ENCODE results near the gene SLC66A1.
"Not testable (repeated sequence)": the region's sequence is repeated elsewhere in the genome, so short reads cannot be mapped to it uniquely, and the experiment has no call there.

The SLC66A1 gene, protein sequence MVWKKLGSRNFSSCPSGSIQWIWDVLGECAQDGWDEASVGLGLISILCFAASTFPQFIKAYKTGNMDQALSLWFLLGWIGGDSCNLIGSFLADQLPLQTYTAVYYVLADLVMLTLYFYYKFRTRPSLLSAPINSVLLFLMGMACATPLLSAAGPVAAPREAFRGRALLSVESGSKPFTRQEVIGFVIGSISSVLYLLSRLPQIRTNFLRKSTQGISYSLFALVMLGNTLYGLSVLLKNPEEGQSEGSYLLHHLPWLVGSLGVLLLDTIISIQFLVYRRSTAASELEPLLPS

DNA sequence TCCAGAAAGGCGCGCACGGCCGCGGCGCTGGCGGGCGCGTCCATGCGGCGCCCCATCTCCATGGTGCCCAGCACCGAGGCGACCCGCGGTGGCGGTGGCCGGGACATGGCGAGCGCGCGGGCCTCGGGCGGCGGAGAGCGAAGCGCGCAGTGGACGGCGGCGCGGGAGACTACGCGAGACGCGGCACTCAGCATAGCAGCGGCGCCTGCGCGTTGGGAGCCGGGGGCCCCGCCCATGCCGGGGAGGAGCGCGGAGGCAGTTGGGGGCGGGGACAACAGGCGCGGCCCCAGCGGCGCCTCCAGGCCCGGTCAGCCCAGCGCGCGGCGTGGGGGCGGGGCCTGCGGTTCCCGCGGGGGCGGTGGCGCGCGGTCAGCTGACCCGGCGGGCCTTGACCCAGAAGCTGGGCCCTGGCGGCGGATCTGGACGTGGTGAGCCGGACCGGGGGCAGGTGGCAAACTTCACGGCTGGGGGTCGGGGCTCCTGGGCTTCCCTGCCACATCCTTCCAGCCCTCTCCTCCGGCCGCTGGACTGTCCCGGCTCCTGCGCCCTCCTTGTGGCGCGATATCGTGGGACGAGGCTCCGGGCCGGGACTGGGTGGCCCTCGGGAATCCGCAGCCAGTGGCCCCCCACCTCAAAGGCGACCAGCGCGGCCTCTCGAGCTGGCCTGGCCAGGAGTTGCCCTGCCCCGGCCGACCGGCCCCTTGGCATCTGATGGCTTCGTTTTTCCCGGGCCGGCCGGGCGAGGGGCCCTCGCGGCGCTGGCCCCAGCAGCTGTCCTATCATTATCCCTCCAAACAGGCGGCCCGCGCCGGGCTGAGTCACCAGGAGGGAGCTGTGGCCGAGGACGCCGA is at the start of gene SLC66A1, which contains the start of gene AKR7A2:
SLC66A1 (plus strand) TSS at position 396 of the 851 bp plus-strand sequence. CDS start 5,352 bp downstream, outside the sequence.
AKR7A2 (minus strand) TSS at position 214 of the 851 bp plus-strand sequence; CDS start at position 194, 20 bp downstream.
- peak; percentile 94 for DNase-seq

DNA sequence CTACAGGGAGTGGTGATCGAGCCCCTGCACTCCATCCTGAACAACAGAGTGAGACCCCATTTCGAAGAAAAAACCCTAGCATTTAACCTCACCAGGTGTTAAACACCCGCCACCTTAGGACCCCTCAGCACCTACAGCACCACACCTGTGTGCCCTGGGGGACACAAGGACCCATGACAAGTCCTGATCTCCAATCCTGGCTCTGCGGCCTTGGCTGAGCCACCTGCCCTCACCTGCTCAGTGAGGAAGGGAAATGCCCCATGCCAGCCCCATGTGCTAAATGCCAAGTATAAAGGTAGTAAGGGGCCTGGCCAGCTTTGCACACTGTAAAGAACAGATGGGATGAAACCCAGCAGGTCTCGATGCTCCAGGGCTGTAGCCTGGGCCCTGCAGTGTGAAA is 49.4 kb upstream of the SLC66A1 start:
- no peak for DNase-seq

DNA sequence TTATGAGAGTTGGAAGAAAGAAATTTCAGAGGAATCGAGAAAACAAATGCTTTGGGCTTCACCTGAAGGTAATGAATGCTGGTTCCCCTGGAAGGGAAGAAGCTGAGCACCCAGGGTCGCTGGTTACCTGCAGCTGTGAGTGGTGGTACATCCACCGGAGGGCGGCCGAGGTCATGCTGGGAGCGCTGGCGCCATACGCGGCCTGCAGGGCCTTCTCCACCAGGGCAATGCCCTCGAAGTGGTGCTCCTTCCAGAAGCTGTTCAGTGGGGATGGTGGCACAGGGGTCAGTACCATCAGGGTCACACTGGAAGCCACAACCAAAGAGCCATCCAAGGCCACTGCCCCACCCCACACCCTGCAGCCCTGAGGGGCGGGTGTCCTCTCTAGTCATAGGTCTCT is 43.7 kb upstream of the SLC66A1 start:
- no peak for DNase-seq

DNA sequence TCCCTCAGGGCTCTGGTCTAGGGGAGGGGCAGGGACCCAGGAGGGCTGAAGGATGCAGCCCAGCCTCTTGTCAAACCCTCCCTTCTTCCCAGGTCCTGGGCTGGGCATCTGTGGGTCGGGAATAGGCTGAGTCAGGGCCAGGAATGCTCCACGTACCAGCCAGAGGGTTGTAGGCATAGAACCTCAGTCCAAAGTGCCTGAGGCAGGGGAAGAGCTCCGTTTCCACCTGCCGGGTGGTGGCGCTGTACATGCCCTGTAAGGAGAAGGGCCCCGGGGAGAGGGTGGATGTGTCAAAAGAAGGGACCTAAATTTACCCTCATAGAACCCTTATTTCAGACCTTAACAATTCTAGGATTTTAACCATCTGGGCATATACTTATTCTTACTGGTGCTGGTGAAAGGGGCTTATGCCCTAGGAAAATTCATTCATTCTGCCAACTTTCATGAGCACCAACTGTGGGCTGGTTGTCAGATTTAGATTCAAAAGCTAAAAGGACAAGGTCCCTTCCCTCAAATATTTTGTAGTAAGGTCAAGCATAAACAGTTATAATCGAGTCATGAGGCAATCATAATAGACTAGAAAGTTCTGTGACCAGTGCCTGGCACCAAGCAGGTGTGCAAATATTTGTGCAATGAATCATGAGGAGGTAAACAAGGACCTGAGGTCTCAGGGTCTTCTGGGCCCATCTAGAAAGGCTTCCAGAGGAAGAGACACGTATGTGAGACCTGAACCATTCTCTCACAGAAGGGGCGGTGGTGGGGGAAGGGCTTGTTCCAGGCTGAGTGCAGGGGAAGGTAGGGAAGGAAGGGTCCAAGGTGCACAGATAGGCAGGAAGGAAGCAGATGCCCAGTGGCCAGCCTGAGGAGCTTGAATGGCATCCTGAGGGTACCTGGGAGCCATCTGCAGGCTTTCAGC is 42.4 kb upstream of the SLC66A1 start:
- not testable (repeated sequence) for DNase-seq

DNA sequence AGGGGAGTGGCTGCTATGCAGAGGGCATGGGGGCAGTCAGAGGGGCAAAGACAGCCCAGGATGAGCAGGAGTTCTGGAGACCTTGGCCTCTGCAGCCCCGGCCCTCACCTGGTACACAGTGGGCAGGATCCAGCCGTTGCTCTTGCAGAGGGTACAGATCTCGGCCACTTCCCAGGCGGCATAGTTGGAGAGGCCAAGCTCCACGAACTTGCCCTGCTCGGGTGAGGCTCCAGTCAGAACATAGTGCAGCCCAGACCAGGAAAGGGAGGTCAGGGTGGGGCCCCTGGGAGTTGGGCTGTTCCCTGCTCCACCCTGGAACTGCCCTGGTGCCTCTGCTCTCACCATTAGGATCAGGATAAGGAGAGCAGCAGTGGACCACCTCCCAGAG is 41.8 kb upstream of the SLC66A1 start:
- DNase-seq: not testable (repeated sequence)

DNA sequence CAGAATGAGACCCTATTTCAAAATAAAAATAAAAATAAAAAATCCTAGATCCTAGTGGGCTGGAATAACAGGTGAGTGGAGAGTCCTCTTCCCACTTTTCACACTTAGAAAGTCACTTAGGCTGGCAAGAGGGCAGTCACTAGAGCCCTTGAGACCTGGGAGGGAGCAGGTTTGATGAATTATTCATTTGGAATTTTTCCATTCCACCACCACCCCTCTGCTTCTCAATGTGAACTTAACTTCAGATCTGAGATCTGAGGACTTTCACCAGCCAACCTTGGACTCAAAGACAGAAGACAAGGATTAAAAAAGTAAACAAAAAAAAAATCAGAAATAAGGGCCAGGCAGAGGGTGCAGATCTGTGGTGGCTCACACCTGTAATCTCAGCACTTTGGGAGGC is 40.1 kb upstream of the SLC66A1 start:
- DNase-seq: no peak

DNA sequence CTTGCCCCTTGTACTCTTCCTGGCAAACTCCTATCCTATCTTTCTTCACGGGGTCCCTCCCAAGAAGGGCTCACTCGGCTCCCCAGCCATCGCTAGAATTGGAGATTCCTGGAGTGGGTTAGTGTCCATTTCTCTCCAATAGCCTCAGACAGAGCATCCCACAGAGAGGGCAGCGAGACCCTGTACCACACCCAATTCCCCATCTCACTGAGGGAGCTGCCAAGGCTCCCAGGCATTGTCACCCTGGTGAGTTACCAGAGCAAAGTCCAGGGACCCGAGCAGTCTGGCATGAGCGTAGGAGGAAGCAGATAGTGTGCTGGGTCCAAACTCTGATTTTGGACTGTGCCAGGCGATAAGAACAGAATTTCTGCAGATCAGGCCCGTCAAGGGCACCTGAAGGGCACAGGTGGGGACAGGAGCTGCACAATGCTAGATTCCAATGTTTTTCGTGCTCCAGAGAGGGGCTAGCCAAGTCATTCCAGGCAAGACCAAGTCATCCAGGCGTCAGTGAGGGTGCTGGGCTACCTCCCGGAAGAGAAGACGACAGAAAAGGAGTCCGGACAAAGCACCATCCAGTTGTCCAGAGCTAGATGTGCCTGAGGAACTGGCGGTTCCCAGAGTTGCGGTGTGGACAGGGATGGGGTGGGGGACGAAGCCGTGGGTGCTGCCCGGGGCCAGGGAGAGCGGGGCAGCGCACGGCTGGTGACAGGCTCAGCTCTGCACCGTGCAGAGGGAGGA is 38.9 kb upstream of the SLC66A1 start:
- no peak for DNase-seq

DNA sequence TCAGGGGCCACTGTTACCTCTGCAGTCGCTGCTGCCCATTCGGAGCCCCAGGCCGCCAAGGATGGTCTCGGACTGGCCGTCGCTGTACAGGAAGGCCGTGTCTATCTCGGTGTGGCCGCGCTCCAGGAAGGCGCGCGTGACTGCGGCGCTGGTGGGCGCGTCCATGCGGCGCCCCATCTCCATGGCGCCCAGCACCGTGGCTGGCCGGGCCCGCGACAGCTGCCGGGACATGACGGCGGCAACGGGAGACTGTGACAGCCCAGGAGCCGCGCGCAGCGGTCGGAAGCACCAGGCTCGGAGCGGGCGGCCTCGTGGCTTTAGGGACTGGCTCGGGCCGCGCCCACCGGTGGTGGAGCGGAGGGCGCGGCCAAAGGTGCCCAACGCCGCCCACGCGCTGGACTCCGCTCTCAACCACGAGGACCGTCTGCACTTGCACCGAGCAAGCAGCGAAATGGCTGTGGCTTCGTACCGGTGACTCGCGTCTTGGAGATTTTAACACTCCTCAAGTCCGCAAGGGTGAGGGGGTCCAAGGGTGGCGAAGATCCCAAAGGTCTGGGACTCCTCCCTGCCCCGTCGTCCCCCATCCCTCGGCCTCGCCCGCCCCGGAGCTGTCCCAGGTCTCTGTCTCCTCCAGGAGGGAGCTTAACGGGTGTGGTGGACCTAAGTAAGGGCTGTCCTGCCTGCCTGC is 38.1 kb upstream of the SLC66A1 start:
- DNase-seq: not testable (repeated sequence)

DNA sequence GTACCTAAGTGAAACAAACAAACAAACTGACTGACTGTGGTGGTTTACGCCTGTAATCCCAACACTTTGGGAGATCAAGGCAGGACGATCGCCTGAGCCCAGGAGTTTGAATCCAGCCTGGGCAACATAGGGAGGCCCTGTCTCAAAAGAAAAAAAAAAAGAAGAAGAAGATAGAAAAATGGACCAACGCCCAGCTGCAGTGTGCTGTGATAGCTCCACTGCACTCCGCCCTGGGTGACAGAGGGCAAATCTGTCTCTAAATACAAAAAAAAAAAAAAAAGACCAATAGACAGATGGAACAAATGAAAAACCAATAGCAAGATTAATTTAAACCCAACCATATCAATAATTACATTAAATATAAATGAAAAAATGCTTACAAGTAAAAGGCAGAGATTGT is 37.5 kb upstream of the SLC66A1 start:
- no peak for DNase-seq

DNA sequence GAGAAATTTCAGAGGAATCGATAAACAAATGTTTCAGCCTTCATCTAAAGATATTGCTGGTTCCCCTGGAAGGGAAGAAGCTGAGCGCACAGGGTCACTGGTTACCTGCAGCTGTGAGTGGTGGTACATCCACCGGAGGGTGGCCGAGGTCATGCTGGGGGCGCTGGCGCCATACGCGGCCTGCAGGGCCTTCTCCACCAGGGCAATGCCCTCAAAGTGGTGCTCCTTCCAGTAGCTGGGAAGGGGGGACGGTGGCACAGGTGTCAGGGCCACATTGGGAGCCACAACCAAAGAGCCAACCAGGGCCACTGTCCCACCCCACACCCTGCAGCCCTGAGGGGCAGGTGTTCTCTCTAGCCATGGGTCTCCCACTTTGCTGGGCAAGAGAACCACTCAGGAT is 28.2 kb upstream of the SLC66A1 start:
- DNase-seq: no peak

DNA sequence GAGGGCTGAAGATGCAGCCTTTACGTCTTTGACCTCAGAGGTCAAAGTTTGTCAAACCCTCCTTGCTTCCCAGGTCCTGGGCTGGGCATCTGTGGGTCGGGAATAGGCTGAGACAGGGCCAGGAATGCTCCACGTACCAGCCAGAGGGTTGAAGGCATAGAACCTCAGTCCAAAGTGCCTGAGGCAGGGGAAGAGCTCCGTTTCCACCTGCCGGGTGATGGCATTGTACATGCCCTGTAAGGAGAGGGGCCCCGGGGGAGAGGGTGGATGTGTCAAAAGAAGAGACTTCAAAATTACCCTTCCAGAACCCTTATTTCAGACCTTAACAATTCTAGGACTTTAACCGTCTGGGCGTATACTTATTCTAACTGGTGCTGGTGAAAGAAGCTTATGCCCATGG is 27.2 kb upstream of the SLC66A1 start:
- no peak for DNase-seq

DNA sequence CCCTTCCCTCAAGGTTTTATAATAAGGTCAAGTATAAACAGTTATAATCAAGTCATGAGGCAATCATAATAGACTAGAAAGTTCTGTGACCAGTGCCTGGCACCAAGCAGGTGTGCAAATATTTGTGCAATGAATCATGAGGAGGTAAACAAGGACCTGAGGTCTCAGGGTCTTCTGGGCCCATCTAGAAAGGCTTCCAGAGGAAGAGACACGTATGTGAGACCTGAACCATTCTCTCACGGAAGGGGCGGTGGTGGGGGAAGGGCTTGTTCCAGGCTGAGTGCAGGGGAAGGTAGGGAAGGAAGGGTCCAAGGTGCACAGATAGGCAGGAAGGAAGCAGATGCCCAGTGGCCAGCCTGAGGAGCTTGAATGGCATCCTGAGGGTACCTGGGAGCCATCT is 26.8 kb upstream of the SLC66A1 start:
- not testable (repeated sequence) for DNase-seq

DNA sequence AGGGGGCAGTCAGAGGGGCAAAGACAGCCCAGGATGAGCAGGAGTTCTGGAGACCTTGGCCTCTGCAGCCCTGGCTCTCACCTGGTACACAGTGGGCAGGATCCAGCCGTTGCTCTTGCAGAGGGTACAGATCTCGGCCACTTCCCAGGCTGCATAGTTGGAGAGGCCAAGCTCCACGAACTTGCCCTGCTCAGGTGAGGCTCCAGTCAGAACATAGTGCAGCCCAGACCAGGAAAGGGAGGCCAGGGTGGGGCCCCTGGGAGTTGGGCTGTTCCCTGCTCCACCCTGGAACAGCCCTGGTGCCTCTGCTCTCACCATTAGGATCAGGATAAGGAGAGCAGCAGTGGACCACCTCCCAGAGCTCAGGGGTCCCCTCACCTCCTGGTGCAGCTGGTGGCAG is 26.3 kb upstream of the SLC66A1 start:
- DNase-seq: not testable (repeated sequence)

DNA sequence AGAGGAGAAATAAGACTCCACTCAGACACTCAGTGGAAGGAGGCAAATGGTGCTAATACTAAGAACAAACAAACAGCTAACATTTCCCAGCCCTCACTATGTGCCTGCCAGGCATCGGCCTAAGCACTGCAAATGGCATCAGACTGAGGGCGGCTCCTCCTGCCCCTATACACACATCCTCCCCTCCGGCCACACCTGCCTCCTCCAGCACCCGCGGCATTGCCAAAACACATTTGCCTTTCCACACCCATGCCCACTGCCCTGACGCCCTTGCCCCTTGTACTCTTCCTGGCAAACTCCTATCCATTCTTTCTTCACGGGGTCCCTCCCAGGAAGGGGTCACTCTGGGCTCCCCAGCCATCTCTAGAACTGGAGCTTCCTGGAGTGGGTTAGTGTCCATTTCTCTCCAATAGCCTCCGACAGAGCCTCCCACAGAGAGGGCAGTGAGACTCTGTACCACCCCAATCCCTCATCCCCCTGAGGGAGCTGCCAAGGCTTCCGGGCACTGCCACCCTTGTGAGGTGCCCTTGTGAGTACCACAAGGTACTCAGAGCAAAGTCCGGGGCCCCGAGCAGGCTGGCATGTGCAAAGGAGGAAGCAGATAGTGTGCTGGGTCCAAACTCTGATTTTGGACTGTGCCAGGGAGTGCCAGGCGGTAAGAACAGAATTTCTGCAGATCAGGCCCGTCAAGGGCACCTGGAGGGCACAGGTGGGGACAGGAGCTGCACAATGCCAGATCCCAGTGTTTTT is 24.5 kb upstream of the SLC66A1 start:
- no peak for DNase-seq

DNA sequence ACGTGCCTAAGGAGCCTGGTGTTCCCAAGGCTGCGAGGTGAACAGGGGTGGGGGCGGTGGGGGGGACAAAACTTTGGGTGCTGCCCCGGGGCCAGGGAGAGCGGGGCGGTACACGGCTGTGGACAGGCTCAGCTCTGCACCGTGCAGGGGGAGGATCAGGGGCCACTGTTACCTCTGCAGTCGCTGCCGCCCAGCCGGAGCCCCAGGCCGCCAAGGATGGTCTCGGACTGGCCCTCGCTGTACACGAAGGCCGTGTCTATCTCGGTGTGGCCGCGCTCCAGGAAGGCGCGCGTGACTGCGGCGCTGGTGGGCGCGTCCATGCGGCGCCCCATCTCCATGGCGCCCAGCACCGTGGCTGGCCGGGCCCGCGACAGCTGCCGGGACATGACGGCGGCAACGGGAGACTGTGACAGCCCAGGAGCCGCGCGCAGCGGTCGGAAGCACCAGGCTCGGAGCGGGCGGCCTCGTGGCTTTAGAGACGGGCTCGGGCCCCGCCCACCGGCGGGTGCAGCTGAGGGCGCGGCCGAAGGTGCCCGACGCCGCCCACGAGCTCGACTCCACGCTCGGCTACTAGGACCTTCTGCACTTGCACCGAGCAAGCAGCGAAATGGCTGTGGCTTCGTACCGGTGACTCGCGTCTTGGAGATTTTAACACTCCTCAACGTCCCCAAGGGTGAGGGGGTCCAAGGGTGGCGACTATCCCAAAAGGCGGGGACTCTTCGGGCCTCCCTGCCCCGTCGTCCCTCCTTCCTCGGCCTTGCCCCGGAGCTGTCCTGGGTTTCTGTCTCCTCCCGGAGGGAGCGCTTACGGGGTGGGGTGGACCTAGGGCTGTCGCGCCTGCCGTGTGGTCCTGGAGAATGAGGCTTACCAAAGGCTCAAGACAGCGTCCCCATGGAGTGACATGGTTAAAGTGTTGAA is 23.5 kb upstream of the SLC66A1 start, which contains the start of gene AKR7A3:
AKR7A3 (minus strand) TSS at position 447 of the 918 bp plus-strand sequence; CDS start at position 386, 61 bp downstream.
- not testable (repeated sequence) for DNase-seq

DNA sequence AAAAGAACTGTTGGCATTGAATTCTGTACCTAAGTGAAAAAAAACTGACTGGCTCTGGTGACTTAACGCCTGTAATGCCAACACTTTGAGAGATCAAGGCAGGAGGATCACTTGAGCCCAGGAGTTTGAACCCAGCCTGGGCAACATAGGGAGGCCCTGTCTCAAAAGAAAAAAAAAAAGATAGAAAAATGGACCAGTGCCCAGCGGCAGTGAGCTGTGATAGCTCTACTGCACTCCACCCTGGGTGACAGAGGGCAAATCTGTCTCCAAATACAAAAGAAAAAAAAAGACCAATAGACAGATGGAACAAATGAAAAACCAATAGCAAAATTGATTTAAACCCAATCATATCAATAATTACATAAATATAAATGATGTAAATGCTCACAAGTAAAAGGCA is 22.9 kb upstream of the SLC66A1 start:
- DNase-seq: no peak

DNA sequence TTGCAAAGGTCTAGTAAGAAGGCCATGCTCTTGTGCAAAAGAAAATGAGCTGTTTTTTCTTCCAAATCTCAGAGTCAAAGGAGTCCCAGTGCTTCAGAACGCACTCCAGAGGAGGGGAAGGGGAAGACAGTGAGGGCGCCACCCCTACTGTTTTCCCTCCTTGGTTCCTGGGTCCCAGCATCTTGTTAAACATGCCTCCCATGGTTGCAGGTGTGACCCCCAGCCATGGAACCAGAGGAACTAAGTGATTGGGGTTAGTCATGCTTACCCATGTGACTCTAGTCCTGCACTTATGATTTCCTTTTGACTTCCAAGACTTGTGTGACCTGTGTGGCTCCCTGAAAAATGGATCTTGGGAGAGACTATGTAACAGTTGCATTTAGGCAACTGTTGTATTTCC is 17.5 kb upstream of the SLC66A1 start:
- DNase-seq: no peak

DNA sequence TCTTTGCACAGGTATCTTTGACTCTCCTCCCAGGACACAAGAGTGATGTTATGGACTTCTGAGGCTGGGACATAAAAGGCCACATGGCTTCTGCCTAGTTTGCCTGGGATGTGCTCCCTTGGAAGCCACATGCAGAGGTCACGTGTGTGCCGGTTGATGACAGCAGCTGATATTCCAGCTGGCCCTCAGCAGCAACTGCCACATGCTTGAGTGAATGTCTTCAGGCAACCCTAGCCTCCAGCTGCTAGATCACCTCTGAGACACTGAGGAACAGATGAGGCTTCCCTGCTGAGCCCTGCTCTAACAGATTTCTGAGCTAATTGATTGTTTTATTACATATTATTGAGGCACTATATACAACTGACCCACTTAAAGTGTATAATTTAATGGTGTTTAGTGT is 11.9 kb upstream of the SLC66A1 start:
- DNase-seq: no peak

DNA sequence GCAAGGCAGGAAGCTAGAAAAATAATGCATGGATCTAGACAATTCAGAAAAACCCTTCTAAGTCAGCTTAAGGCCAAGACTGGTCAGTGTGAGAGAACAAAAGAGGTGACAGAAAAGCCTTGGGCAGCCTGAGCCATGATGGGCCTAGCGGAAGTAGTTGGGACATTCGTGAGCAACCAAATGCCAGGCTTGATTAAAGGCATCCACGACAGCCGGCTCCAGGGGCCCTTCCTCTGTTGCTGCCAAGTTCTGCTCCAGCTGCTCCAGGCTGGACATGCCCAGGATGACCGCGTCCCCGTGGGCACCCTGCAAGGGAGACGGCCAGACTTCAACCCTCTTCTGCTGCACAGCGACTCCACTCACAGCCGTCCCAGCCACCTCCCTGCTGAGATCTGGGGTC is 8.0 kb upstream of the SLC66A1 start:
- DNase-seq: not testable (repeated sequence)

DNA sequence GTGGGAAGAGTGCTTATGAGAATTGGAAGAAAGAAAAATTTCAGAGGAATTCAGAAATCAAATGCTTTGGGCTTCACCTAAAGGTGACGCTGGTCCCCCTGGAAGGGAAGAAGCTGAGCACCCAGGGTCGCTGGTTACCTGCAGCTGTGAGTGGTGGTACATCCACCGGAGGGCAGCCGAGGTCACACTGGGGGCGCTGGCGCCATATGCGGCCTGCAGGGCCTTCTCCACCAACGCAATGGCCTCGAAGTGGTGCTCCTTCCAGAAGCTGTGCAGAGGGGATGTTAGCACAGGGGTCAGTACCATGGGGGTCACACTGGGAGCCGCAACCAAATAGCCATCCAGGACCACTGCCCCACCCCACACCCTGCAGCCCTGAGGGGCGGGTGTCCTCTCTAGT is 6.2 kb upstream of the SLC66A1 start:
- DNase-seq: no peak

Data from T1000 (cell line).